K562 (cell line): ENCODE data around the gene INCA1. TPM values are rescaled to one million over a fixed set of nuclear protein-coding genes. Genes with fewer than 3 reads are reported as not detected.

Source experiments
- GTF2B ChIP-seq: IDR thresholded peaks from 2 replicates; pipeline ENCODE4 v1.6.1; 2011; ENCODE audit not compliant: insufficient read length; ENCODE audit errors: extremely low read depth
- GTF2F1 ChIP-seq: IDR thresholded peaks from 2 replicates; pipeline ENCODE4 v1.6.1; 2011; ENCODE audit warnings: low read depth, low read length, improper control_type of control experiment
- HDAC1 ChIP-seq, 2 experiments: fragments of 450-650 bp; IDR thresholded peaks; 2 replicates each; pipeline ENCODE4 v1.6.1; 2016 to 2017; ENCODE audit warnings: inconsistent platforms in 1 of 2, mild to moderate bottlenecking in 1 of 2, moderate library complexity in 1 of 2
- ID3 ChIP-seq, 2 experiments: fragments of 250-450 bp in 1 of 2; fragments of 450-650 bp in 1 of 2; sonication (Bioruptor Pico) in 1 of 2; IDR thresholded peaks; 2 replicates each; pipeline versions ENCODE4 v1.6.1 to v1.8.0; 2016 to 2021; ENCODE audit warnings: mild to moderate bottlenecking in 2 of 2, moderate library complexity in 2 of 2, missing compliant biosample characterization in 1 of 2, missing genetic modification characterization in 1 of 2
- IFI16 ChIP-seq: fragments of 250-450 bp; sonication (Bioruptor Pico); IDR thresholded peaks from 2 replicates; pipeline ENCODE4 v2.1.2; 2022; ENCODE audit warnings: mild to moderate bottlenecking, inconsistent platforms
- MLX ChIP-seq, 2 experiments: fragments of 450-650 bp in 1 of 2; sonication (generic) in 1 of 2; formaldehyde crosslinking; conservative IDR thresholded peaks; 2 replicates each; pipeline versions ENCODE4 v1.4.0 to v1.8.1; 2020 to 2022; ENCODE audit warnings: mild to moderate bottlenecking in 1 of 2, missing genetic modification reagents in 1 of 2
- NR2F6 ChIP-seq: fragments of 450-650 bp; formaldehyde crosslinking; IDR thresholded peaks from 2 replicates; pipeline ENCODE4 v1.4.0; 2020; ENCODE audit warnings: mild to moderate bottlenecking
- REST ChIP-seq, 2 experiments: fragments of 450-650 bp; formaldehyde crosslinking in 1 of 2; IDR thresholded peaks; 2 replicates each; pipeline versions ENCODE4 v1.4.0 to v1.6.1; 2014 to 2020; ENCODE audit warnings: mild to moderate bottlenecking in 2 of 2, borderline replicate concordance in 1 of 2, low read depth in 1 of 2
- RFX7 ChIP-seq: fragments of 250-450 bp; sonication (Bioruptor Pico); IDR thresholded peaks from 2 replicates; pipeline ENCODE4 v1.5.1; 2021; ENCODE audit warnings: mild to moderate bottlenecking
- SMAD4 ChIP-seq: fragments of 250-450 bp; sonication (Bioruptor Pico); conservative IDR thresholded peaks from 2 replicates; pipeline ENCODE4 v1.8.0; 2021; ENCODE audit warnings: inconsistent platforms, mild to moderate bottlenecking, moderate library complexity
- SMARCC2 ChIP-seq: fragments of 450-650 bp; IDR thresholded peaks from 2 replicates; pipeline ENCODE4 v1.6.1; 2017; ENCODE audit warnings: antibody characterized with exemption, moderate library complexity, mild to moderate bottlenecking, low read depth
- SRF ChIP-seq, 2 experiments: fragments of 250-450, 450-650 bp in 1 of 2; sonication (Bioruptor Pico) in 1 of 2; sonication (generic) in 1 of 2; formaldehyde crosslinking; IDR thresholded peaks; 2 replicates each; pipeline versions ENCODE4 v1.5.0 to v1.5.1; 2020 to 2022; ENCODE audit warnings: mild to moderate bottlenecking in 1 of 2, missing genetic modification reagents in 1 of 2
- ZBTB1 ChIP-seq: sonication (generic); formaldehyde crosslinking; IDR thresholded peaks from 2 replicates; pipeline ENCODE4 v1.8.1; 2023; ENCODE audit warnings: missing genetic modification reagents, low read depth, mild to moderate bottlenecking, borderline replicate concordance
- ZNF121 ChIP-seq: sonication (generic); formaldehyde crosslinking; conservative IDR thresholded peaks from 2 replicates; pipeline ENCODE4 v1.8.0; 2022; ENCODE audit warnings: missing genetic modification reagents
- ZNF408 ChIP-seq: fragments of 250-450 bp; sonication (Bioruptor Pico); IDR thresholded peaks from 2 replicates; pipeline ENCODE4 v1.4.0; 2020; ENCODE audit warnings: low read depth, mild to moderate bottlenecking, moderate library complexity
- ZNF511 ChIP-seq: sonication (generic); formaldehyde crosslinking; IDR thresholded peaks from 2 replicates; pipeline ENCODE4 v1.8.0; 2022; ENCODE audit warnings: mild to moderate bottlenecking, missing genetic modification reagents
- polyA plus RNA-seq, 8 experiments: library from polyadenylated mRNA; depleted of rRNA in 4 of 8; stranded (reverse) in 5 of 8; unstranded in 3 of 8; fragments of >200 nt; fragmentation: Nextera tagmentation in 2 of 8; fragmentation: Illumina TruSeq in 1 of 8; extraction: Ambion mirVana in 2 of 8; extraction: Trizol in 1 of 8; gene quantifications; 2 replicates each; pipeline versions ENCODE4 v1.2.1 to v1.2.3, GENCODE V29; 2011 to 2014; ENCODE audit warnings: inconsistent platforms in 1 of 8, missing spikeins in 1 of 8
- total RNA-seq, 7 experiments: library from RNA; depleted of rRNA in 6 of 7; stranded (reverse); fragments of >200 nt in 6 of 7; fragmentation: Illumina TruSeq in 2 of 7; extraction: Trizol in 2 of 7; gene quantifications; 2 replicates each; pipeline versions ENCODE4 v1.2.1 to v1.2.3, GENCODE V29; 2011 to 2021; ENCODE audit warnings: low replicate concordance in 1 of 7

INCA1 gene
- total and polyA plus RNA-seq, 9 of the 15 experiments (the other 6 are each of a cell fraction or from before 2014, with no cell fraction given): 0.08 to 0.50 (median 0.13) TPM; not detected in 4

GRCh38 chr17:4939796-4940554 is 57.3 kb downstream of the INCA1 start, which contains the start of the genes RNF167 and SLC25A11 (continued):
- TF ChIP-seq ID3 (CRISPR knock-in tag; IDR thresholded peaks at IDR 0.05) (no peak), ID3 (tag; IDR thresholded peaks at IDR 0.05) (no peak), REST (IDR thresholded peaks at IDR 0.05; ENCODE audit: borderline replicate concordance) (no peak), REST (CRISPR knock-in tag; IDR thresholded peaks at IDR 0.05; ENCODE audit: low read depth) (no peak), SMAD4 (CRISPR knock-in tag) (no peak), MLX (CRISPR knock-in tag; conservative IDR thresholded peaks at IDR 0.05) (no peak), RFX7 (CRISPR knock-in tag) (no peak), SRF (CRISPR knock-in tag; IDR thresholded peaks at IDR 0.05) (no peak), GTF2B (no peak), ZNF121 (CRISPR knock-in tag) (no peak), ZNF408 (CRISPR knock-in tag) (no peak), HDAC1 (IDR thresholded peaks at IDR 0.05) (no peak), ZBTB1 (CRISPR knock-in tag) (no peak), GTF2F1 (peak; percentile 54; the same call in 1 of the 2 replicates), NR2F6 (no peak), SMARCC2 (no peak), IFI16 (CRISPR knock-in tag) (no peak), ZNF511 (no peak; the same call in 1 of the 2 replicates)
